HepG2 (cell line): ENCODE measurements around the gene B3GALT5. TPM values are rescaled to one million over a fixed set of nuclear protein-coding genes. Genes with fewer than 3 reads are reported as not detected.

Experiments
- ATAC-seq: fragments of 200-7000 bp; cut with Tn5 transposase; 3 replicates; pipeline ENCODE4 v1.9.1; 2020; ENCODE audit warnings: mild to moderate bottlenecking, moderate library complexity
- BruUV-seq: library from RNA; stranded (reverse); fragments of 400-500 nt; replicated peaks from 2 replicates; lab custom pipeline; 2021; lab: Mats Ljungman, UMichigan
- CTCF ChIA-PET: fragments of 300-600 bp; formaldehyde crosslinking; extraction: SDS; loops from one replicate; lab custom pipeline; 2021; ENCODE audit warnings: low total read pairs, inconsistent platforms, low intra/inter-chr PET ratio; lab: Yijun Ruan, JAX
- POLR2A ChIA-PET: fragments of 350-600 bp; sonication (Branson Sonifier 250); formaldehyde crosslinking; loops from one replicate; lab custom pipeline; 2020; ENCODE audit warnings: antibody characterized with exemption, inconsistent platforms; lab: Yijun Ruan, JAX
- DNase-seq: peaks from one replicate; pipeline ENCODE4 v3.0.0-alpha.2; 2015; ENCODE audit warnings: low spot score
- FAIRE-seq: peaks from 3 replicates; lab custom pipeline; 2011; peaks lifted over from hg19 to GRCh38; lab: Jason Lieb, UNC
- H2AFZ ChIP-seq: one replicate; pipeline ENCODE4 v1.6.1; 2011; ENCODE audit warnings: low read length, inconsistent platforms
- H3K27ac ChIP-seq: fragments of 300-600 bp; 3 replicates; pipeline ENCODE4 v1.8.0; 2011; ENCODE audit warnings: mixed run types, mild to moderate bottlenecking, mixed read lengths, low read length, inconsistent platforms; ENCODE audit not compliant: insufficient read depth; ENCODE audit errors: extremely low read length
- H3K27me3 ChIP-seq, 2 experiments: fragments of 200-600 bp in 1 of 2; 2 replicates in 1 of 2; 3 replicates in 1 of 2; pipeline versions ENCODE4 v1.6.0 to v1.8.0; 2011; ENCODE audit warnings: low read length in 2 of 2, mild to moderate bottlenecking in 2 of 2, moderate library complexity in 2 of 2, inconsistent platforms in 1 of 2; ENCODE audit not compliant: insufficient read depth in 2 of 2, control insufficient read depth in 1 of 2
- H3K36me3 ChIP-seq, 2 experiments: fragments of 200-600 bp in 1 of 2; replicated peaks in 1 of 2; 2 replicates in 1 of 2; 3 replicates in 1 of 2; pipeline versions ENCODE4 v1.5.1 to v1.8.0; 2011; ENCODE audit warnings: low read length in 2 of 2, inconsistent platforms in 1 of 2; ENCODE audit not compliant: insufficient read depth in 2 of 2, control insufficient read depth in 1 of 2
- H3K4me1 ChIP-seq: 2 replicates; pipeline ENCODE4 v1.5.1; 2012; ENCODE audit warnings: low read length, inconsistent platforms; ENCODE audit not compliant: insufficient read depth
- H3K4me2 ChIP-seq: 2 replicates; pipeline ENCODE4 v1.6.0; 2011; ENCODE audit warnings: low read depth, low read length, inconsistent platforms
- H3K4me3 ChIP-seq, 3 experiments: fragments of 200-600 bp in 1 of 3; sonication (generic), shearing (Covaris generic) in 1 of 3; replicated peaks in 1 of 3; 2 replicates each; pipeline ENCODE4 v1.5.1; 2011 to 2016; ENCODE audit warnings: low read length in 3 of 3, inconsistent platforms in 2 of 3, low read depth in 2 of 3, mild to moderate bottlenecking in 2 of 3, control low read depth in 1 of 3, mixed read lengths in 1 of 3; ENCODE audit not compliant: insufficient read depth in 1 of 3
- H3K79me2 ChIP-seq: one replicate; pipeline ENCODE4 v1.6.1; 2011; ENCODE audit warnings: low read length, inconsistent platforms; ENCODE audit not compliant: insufficient read depth
- H3K9ac ChIP-seq: 2 replicates; pipeline ENCODE4 v1.6.0; 2011; ENCODE audit warnings: mild to moderate bottlenecking, low read depth, low read length, inconsistent platforms; ENCODE audit not compliant: insufficient read depth
- H3K9me3 ChIP-seq: 2 replicates; pipeline ENCODE4 v1.5.1; 2012; ENCODE audit warnings: mild to moderate bottlenecking, low read length
- H4K20me1 ChIP-seq: 2 replicates; pipeline ENCODE4 v1.6.0; 2011; ENCODE audit warnings: inconsistent platforms, mild to moderate bottlenecking, low read length, moderate library complexity; ENCODE audit not compliant: insufficient read depth
- ETV6 ChIP-seq: sonication (generic); formaldehyde crosslinking; conservative IDR thresholded peaks from 2 replicates; pipeline ENCODE4 v1.4.0; 2020; ENCODE audit warnings: missing genetic modification reagents
- KAT8 ChIP-seq: IDR thresholded peaks from 2 replicates; pipeline ENCODE4 v1.6.1; 2016; ENCODE audit warnings: missing genetic modification reagents, missing compliant biosample characterization
- MTF2 ChIP-seq: sonication (generic); formaldehyde crosslinking; IDR thresholded peaks from 2 replicates; pipeline ENCODE4 v1.5.0; 2020; ENCODE audit warnings: missing genetic modification reagents, borderline replicate concordance
- RCOR2 ChIP-seq: IDR thresholded peaks from 2 replicates; pipeline ENCODE4 v1.6.1; 2016; ENCODE audit warnings: missing biosample characterization, missing genetic modification reagents
- ZBTB42 ChIP-seq: sonication (generic); formaldehyde crosslinking; IDR thresholded peaks from 2 replicates; pipeline ENCODE4 v1.5.0; 2020; ENCODE audit warnings: mild to moderate bottlenecking, missing genetic modification reagents
- ZNF17 ChIP-seq: sonication (generic); formaldehyde crosslinking; IDR thresholded peaks from 2 replicates; pipeline ENCODE4 v1.5.0; 2020; ENCODE audit warnings: mild to moderate bottlenecking, missing genetic modification reagents
- ZNF296 ChIP-seq: sonication (generic); formaldehyde crosslinking; conservative IDR thresholded peaks from 2 replicates; pipeline ENCODE4 v1.5.0; 2020; ENCODE audit warnings: mild to moderate bottlenecking, missing genetic modification reagents
- ZNF557 ChIP-seq: sonication (generic); formaldehyde crosslinking; IDR thresholded peaks from 2 replicates; pipeline ENCODE4 v1.4.0; 2020; ENCODE audit warnings: missing genetic modification reagents
- WGBS: methylation state at CpG from one replicate; pipeline ENCODE4 v1.1.6; 2017; ENCODE audit warnings: low lambda C conversion rate; 5-methylcytosine and 5-hydroxymethylcytosine counted together
- in situ Hi-C: cut with HindIII; loops from 2 replicates; pipeline ENCODE4 v1.10.0; 2017; ENCODE audit warnings: low pct_unique_long_range_greater_than_20kb; ENCODE audit not compliant: extremely low pct_ligation_motif_present
- intact Hi-C: fragments of 100-400 bp; cut with micrococcal nuclease; formaldehyde crosslinking; loops from one replicate; pipeline ENCODE4 v1.10.0; 2022; ENCODE audit not compliant: unreplicated experiment
- polyA plus RNA-seq, 8 experiments: library from polyadenylated mRNA; depleted of rRNA in 3 of 8; stranded (reverse) in 7 of 8; unstranded in 1 of 8; fragments of >200 nt; fragmentation: Illumina TruSeq in 4 of 8; extraction: Trizol in 4 of 8; gene quantifications; 2 replicates each; pipeline versions ENCODE4 v1.2.1 to v1.2.3, GENCODE V29; 2011 to 2016; ENCODE audit warnings: low read depth in 4 of 8, missing spikeins in 1 of 8, mixed read lengths in 1 of 8; ENCODE audit not compliant: insufficient read depth in 1 of 8
- total RNA-seq, 5 experiments: library from RNA; depleted of rRNA; stranded (reverse); fragments of >200 nt; fragmentation: Illumina TruSeq; extraction: Trizol; gene quantifications; 2 replicates each; pipeline ENCODE4 v1.2.3, GENCODE V29; 2016; ENCODE audit warnings: low read depth in 1 of 5
- TF ChIP-seq, protein P1 (sequence below): IDR thresholded peaks from 2 replicates; pipeline ENCODE4 v1.6.1; 2018; ENCODE audit warnings: missing genetic modification reagents, mild to moderate bottlenecking, missing compliant biosample characterization
- TF ChIP-seq, protein P2 (sequence below), 2 experiments: sonication (generic) in 1 of 2; formaldehyde crosslinking in 1 of 2; IDR thresholded peaks; 2 replicates each; pipeline versions ENCODE4 v1.5.1 to v1.6.1; 2011 to 2020; ENCODE audit warnings: borderline replicate concordance in 1 of 2, low read depth in 1 of 2, low read length in 1 of 2, mild to moderate bottlenecking in 1 of 2, missing genetic modification reagents in 1 of 2, moderate library complexity in 1 of 2
- TF ChIP-seq, protein P3 (sequence below): sonication (generic); formaldehyde crosslinking; IDR thresholded peaks from 2 replicates; pipeline ENCODE4 v1.5.1; 2020; ENCODE audit warnings: mild to moderate bottlenecking, missing genetic modification reagents
- TF ChIP-seq, protein P4 (sequence below): sonication (generic); formaldehyde crosslinking; IDR thresholded peaks from 2 replicates; pipeline ENCODE4 v1.4.0; 2020; ENCODE audit warnings: missing genetic modification reagents, borderline replicate concordance

The B3GALT5 gene
- total and polyA plus RNA-seq, 2 of the 13 experiments (the other 11 are each of a cell fraction or from before 2014, with no cell fraction given) = 0.02 to 0.03 TPM

DNA sequence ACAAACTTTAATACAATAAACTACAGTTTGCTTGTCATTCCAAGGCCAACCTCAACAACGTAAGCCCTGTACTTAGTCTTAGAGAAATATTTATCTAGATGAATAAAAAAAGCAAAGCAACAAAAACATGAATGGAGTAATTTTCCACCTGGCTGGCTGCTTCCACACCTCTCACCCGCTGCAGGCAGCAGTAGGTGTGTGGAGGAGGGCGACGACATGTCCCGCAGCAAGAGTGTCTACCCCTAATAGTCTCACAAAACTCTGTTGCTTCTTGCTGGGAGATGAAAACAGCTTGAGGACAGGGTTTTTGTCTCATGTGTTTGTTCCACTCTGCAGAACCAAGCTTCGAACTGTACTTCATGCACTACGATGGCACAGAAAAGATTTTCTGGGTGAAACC is 83.5 kb downstream of the B3GALT5 start:
- in situ Hi-C loops = no loop called here
- H4K20me1 ChIP-seq = no peaks in the 10 kb centered on the region
- intact Hi-C loops = no loop called here
- no peaks in the 10 kb centered on the region for H3K4me1 ChIP-seq
- TF ChIP-seq, protein P1, sequence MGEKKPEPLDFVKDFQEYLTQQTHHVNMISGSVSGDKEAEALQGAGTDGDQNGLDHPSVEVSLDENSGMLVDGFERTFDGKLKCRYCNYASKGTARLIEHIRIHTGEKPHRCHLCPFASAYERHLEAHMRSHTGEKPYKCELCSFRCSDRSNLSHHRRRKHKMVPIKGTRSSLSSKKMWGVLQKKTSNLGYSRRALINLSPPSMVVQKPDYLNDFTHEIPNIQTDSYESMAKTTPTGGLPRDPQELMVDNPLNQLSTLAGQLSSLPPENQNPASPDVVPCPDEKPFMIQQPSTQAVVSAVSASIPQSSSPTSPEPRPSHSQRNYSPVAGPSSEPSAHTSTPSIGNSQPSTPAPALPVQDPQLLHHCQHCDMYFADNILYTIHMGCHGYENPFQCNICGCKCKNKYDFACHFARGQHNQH = no peak
- TF ChIP-seq ETV6 (CRISPR knock-in tag) (no peak), ZNF17 (CRISPR knock-in tag) (no peak), ZBTB42 (CRISPR knock-in tag) (no peak), KAT8 (CRISPR knock-in tag) (no peak), RCOR2 (CRISPR knock-in tag) (no peak), ZNF296 (CRISPR knock-in tag) (no peak), MTF2 (no peak), ZNF557 (CRISPR knock-in tag) (no peak)
- TF ChIP-seq, protein P2, sequence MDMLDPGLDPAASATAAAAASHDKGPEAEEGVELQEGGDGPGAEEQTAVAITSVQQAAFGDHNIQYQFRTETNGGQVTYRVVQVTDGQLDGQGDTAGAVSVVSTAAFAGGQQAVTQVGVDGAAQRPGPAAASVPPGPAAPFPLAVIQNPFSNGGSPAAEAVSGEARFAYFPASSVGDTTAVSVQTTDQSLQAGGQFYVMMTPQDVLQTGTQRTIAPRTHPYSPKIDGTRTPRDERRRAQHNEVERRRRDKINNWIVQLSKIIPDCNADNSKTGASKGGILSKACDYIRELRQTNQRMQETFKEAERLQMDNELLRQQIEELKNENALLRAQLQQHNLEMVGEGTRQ (IDR thresholded peaks at IDR 0.05; ENCODE audit: low read depth, low read length) = no peak
- TF ChIP-seq, protein P2 (CRISPR knock-in tag; IDR thresholded peaks at IDR 0.05; ENCODE audit: borderline replicate concordance) = no peak
- TF ChIP-seq, protein P3, sequence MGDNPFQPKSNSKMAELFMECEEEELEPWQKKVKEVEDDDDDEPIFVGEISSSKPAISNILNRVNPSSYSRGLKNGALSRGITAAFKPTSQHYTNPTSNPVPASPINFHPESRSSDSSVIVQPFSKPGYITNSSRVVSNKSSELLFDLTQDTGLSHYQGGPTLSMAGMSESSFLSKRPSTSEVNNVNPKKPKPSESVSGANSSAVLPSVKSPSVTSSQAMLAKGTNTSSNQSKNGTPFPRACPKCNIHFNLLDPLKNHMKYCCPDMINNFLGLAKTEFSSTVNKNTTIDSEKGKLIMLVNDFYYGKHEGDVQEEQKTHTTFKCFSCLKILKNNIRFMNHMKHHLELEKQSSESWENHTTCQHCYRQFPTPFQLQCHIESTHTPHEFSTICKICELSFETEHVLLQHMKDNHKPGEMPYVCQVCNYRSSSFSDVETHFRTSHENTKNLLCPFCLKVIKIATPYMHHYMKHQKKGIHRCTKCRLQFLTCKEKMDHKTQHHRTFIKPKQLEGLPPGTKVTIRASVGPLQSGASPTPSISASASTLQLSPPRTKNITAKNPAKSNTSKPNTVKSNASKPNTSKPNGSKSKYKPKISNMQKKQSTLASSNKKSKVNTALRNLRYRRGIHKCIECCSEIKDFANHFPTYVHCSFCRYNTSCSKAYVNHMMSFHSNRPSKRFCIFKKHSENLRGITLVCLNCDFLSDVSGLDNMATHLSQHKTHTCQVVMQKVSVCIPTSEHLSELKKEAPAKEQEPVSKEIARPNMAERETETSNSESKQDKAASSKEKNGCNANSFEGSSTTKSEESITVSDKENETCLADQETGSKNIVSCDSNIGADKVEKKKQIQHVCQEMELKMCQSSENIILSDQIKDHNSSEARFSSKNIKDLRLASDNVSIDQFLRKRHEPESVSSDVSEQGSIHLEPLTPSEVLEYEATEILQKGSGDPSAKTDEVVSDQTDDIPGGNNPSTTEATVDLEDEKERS = no peak
- TF ChIP-seq, protein P4, sequence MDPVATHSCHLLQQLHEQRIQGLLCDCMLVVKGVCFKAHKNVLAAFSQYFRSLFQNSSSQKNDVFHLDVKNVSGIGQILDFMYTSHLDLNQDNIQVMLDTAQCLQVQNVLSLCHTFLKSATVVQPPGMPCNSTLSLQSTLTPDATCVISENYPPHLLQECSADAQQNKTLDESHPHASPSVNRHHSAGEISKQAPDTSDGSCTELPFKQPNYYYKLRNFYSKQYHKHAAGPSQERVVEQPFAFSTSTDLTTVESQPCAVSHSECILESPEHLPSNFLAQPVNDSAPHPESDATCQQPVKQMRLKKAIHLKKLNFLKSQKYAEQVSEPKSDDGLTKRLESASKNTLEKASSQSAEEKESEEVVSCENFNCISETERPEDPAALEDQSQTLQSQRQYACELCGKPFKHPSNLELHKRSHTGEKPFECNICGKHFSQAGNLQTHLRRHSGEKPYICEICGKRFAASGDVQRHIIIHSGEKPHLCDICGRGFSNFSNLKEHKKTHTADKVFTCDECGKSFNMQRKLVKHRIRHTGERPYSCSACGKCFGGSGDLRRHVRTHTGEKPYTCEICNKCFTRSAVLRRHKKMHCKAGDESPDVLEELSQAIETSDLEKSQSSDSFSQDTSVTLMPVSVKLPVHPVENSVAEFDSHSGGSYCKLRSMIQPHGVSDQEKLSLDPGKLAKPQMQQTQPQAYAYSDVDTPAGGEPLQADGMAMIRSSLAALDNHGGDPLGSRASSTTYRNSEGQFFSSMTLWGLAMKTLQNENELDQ = no peak
- TF ChIP-seq, all 625 proteins: peak for 0
- H3K27me3 ChIP-seq = no peaks in the 10 kb centered on the region
- BruUV-seq = no TSS peak
- H3K9ac ChIP-seq = no peak overlapping the region
- no peak overlapping the region for H2AFZ ChIP-seq
- FAIRE-seq = no peak
- ChIA-PET POLR2A (no interaction called here), CTCF (no interaction called here)
- H3K4me2 ChIP-seq = no peak overlapping the region
- ATAC-seq = no peak
- H3K9me3 ChIP-seq = no peaks in the 10 kb centered on the region
- H3K27ac ChIP-seq = no peak overlapping the region
- H3K4me3 ChIP-seq = no peak overlapping the region
- no peaks in the 10 kb centered on the region for H3K79me2 ChIP-seq
- WGBS = 56% methylated on average over 7 of the region's 7 CpGs
- DNase-seq = no peak
- no peaks in the 10 kb centered on the region for H3K36me3 ChIP-seq
